HCT116 (cell line): ENCODE measurements around the gene SMG5. TPM values are rescaled to one million over a fixed set of nuclear protein-coding genes. Genes with fewer than 3 reads are reported as not detected.

Experiments used
- ATAC-seq: fragments of 200-7000 bp; cut with Tn5 transposase; 2 replicates; pipeline ENCODE4 v1.9.1; 2020; ENCODE audit warnings: mild to moderate bottlenecking, moderate library complexity
- BruUV-seq: library from RNA; stranded (reverse); fragments of 400-500 nt; replicated peaks from 2 replicates; lab custom pipeline; 2021; lab: Mats Ljungman, UMichigan
- CTCF ChIA-PET: fragments of 300-600 bp; sonication (Branson Sonifier 250); formaldehyde crosslinking; loops from one replicate; lab custom pipeline; 2021; ENCODE audit warnings: antibody characterized with exemption; lab: Charles Lee
- POLR2A ChIA-PET: fragments of 300-600, 350-600 bp; sonication (Branson Sonifier 250); formaldehyde crosslinking; loops from one replicate; lab custom pipeline; 2021; ENCODE audit warnings: antibody characterized with exemption; lab: Charles Lee
- RAD21 ChIA-PET, 2 experiments: fragments of 300-600 bp; sonication (Branson Sonifier 250); formaldehyde crosslinking; loops; one replicate each; lab custom pipeline; 2023; ENCODE audit warnings: low total read pairs in 2 of 2; ENCODE audit not compliant: uncharacterized antibody in 2 of 2, unreplicated experiment in 2 of 2, low non-redundant PET in 1 of 2; lab: Charles Lee
- DNase-seq: peaks from one replicate; pipeline ENCODE4 v3.0.0-alpha.2; 2010; ENCODE audit warnings: low read depth, low spot score
- H2AFZ ChIP-seq: fragments of 200-600 bp; shearing (Covaris generic), sonication (generic); 2 replicates; pipeline ENCODE4 v1.6.1; 2017; ENCODE audit warnings: low read depth, mixed run types, mixed read lengths, antibody characterized with exemption, low read length; ENCODE audit not compliant: poor library complexity, severe bottlenecking
- H3K27ac ChIP-seq: 2 replicates; pipeline ENCODE4 v1.5.1; 2012; ENCODE audit warnings: low read depth, low read length
- H3K27me3 ChIP-seq: fragments of 200-600 bp; sonication (generic); 2 replicates; pipeline ENCODE4 v1.6.1; 2016; ENCODE audit warnings: mixed run types, low read length, mixed read lengths; ENCODE audit not compliant: insufficient read depth
- H3K36me3 ChIP-seq, 2 experiments: fragments of 200-500 bp in 1 of 2; fragments of 200-600 bp in 1 of 2; sonication (Bioruptor generic) in 1 of 2; sonication (generic) in 1 of 2; 2 replicates each; pipeline versions ENCODE4 v1.5.1 to v1.6.1; 2014 to 2016; ENCODE audit warnings: low read length in 2 of 2, inconsistent platforms in 1 of 2, mixed read lengths in 1 of 2, mixed run types in 1 of 2; ENCODE audit not compliant: insufficient read depth in 2 of 2, control insufficient read depth in 1 of 2
- H3K4me1 ChIP-seq, 2 experiments: fragments of 200-600 bp in 1 of 2; sonication (generic) in 1 of 2; 2 replicates each; pipeline versions ENCODE4 v1.5.1 to v1.6.1; 2012 to 2017; ENCODE audit warnings: low read length in 2 of 2, inconsistent platforms in 1 of 2, mild to moderate bottlenecking in 1 of 2, mixed read lengths in 1 of 2, mixed run types in 1 of 2, moderate library complexity in 1 of 2; ENCODE audit not compliant: insufficient read depth in 2 of 2, control insufficient read depth in 1 of 2
- H3K4me2 ChIP-seq: fragments of 200-600 bp; sonication (generic); 2 replicates; pipeline ENCODE4 v1.6.1; 2017; ENCODE audit warnings: mixed run types, low read length, mixed read lengths
- H3K4me3 ChIP-seq, 2 experiments: fragments of 200-600 bp in 1 of 2; sonication (generic) in 1 of 2; replicated peaks in 1 of 2; 2 replicates each; pipeline ENCODE4 v1.5.1; 2011 to 2016; ENCODE audit warnings: low read length in 2 of 2, control low read depth in 1 of 2, low read depth in 1 of 2, mild to moderate bottlenecking in 1 of 2, mixed read lengths in 1 of 2, mixed run types in 1 of 2
- H3K79me2 ChIP-seq: fragments of 200-600 bp; sonication (generic); 2 replicates; pipeline ENCODE4 v1.6.1; 2017; ENCODE audit warnings: mild to moderate bottlenecking, mixed run types, low read length, moderate library complexity, mixed read lengths; ENCODE audit not compliant: insufficient read depth
- H3K9ac ChIP-seq: fragments of 200-600 bp; sonication (generic); 2 replicates; pipeline ENCODE4 v1.6.1; 2016; ENCODE audit warnings: low read length, mixed read lengths
- H3K9me2 ChIP-seq: fragments of 200-600 bp; sonication (generic), shearing (Covaris generic); 2 replicates; pipeline ENCODE4 v1.6.1; 2017; ENCODE audit warnings: mixed run types, mild to moderate bottlenecking, moderate library complexity; ENCODE audit not compliant: insufficient read depth
- H3K9me3 ChIP-seq, 2 experiments: fragments of 200-500 bp in 1 of 2; fragments of 200-600 bp in 1 of 2; sonication (Bioruptor generic) in 1 of 2; sonication (generic) in 1 of 2; 2 replicates each; pipeline ENCODE4 v1.6.1; 2014 to 2017; ENCODE audit warnings: low read length in 2 of 2, mixed read lengths in 2 of 2, inconsistent platforms in 1 of 2, low read depth in 1 of 2, mild to moderate bottlenecking in 1 of 2, mixed run types in 1 of 2, moderate library complexity in 1 of 2; ENCODE audit not compliant: control insufficient read depth in 1 of 2, insufficient read depth in 1 of 2
- H4K20me1 ChIP-seq: fragments of 200-600 bp; sonication (generic), shearing (Covaris generic); 2 replicates; pipeline ENCODE4 v1.6.1; 2017; ENCODE audit warnings: mixed run types, mild to moderate bottlenecking, moderate library complexity; ENCODE audit not compliant: insufficient read depth
- CBX3 ChIP-seq: IDR thresholded peaks from 2 replicates; pipeline ENCODE4 v1.6.1; 2012; ENCODE audit warnings: low read depth
- CEBPB ChIP-seq: IDR thresholded peaks from 2 replicates; pipeline ENCODE4 v1.6.1; 2012; ENCODE audit warnings: low read depth
- EGR1 ChIP-seq: IDR thresholded peaks from 2 replicates; pipeline ENCODE4 v1.6.1; 2012; ENCODE audit warnings: low read depth
- EZH2 ChIP-seq: fragments of 200-600 bp; sonication (generic); IDR thresholded peaks from 2 replicates; pipeline ENCODE4 v1.6.1; 2017; ENCODE audit warnings: antibody characterized with exemption, mixed run types
- EZH2phosphoT487 ChIP-seq: fragments of 200-600 bp; IDR thresholded peaks from 2 replicates; pipeline ENCODE4 v1.6.1; 2018; ENCODE audit warnings: antibody characterized with exemption, borderline replicate concordance
- JUND ChIP-seq: IDR thresholded peaks from 2 replicates; pipeline ENCODE4 v1.6.1; 2012
- MAX ChIP-seq: IDR thresholded peaks from 2 replicates; pipeline ENCODE4 v1.6.1; 2012
- POLR2A ChIP-seq: IDR thresholded peaks from 2 replicates; pipeline ENCODE4 v1.7.0; 2011; ENCODE audit warnings: borderline replicate concordance; ENCODE audit not compliant: insufficient read depth, insufficient read length; ENCODE audit errors: extremely low read depth
- POLR2AphosphoS5 ChIP-seq: IDR thresholded peaks from 2 replicates; pipeline ENCODE4 v1.6.1; 2011; ENCODE audit warnings: mild to moderate bottlenecking, low read depth, low read length, moderate library complexity
- SIN3A ChIP-seq: IDR thresholded peaks from 2 replicates; pipeline ENCODE4 v1.6.1; 2012; ENCODE audit warnings: low read depth
- SP1 ChIP-seq: IDR thresholded peaks from 2 replicates; pipeline ENCODE4 v1.6.1; 2012; ENCODE audit warnings: low read depth
- ZFX ChIP-seq: fragments of 450-650 bp; IDR thresholded peaks from 2 replicates; pipeline ENCODE4 v1.6.1; 2017
- ZNF274 ChIP-seq: fragments of 200-500 bp; sonication (Bioruptor generic); IDR thresholded peaks from 2 replicates; pipeline ENCODE4 v1.6.1; 2014; ENCODE audit warnings: mild to moderate bottlenecking, low read depth, low read length, inconsistent platforms
- intact Hi-C: fragments of 100-400 bp; cut with micrococcal nuclease; formaldehyde crosslinking; loops from 2 replicates; pipeline ENCODE4 v1.10.0; 2022
- total RNA-seq: library from RNA; stranded (reverse); gene quantifications from one replicate; pipeline ENCODE4 v1.2.1, GENCODE V29; 2021; ENCODE audit not compliant: unreplicated experiment
- TF ChIP-seq, protein P1 (sequence below): IDR thresholded peaks from 2 replicates; pipeline ENCODE4 v1.6.1; 2012

Gene SMG5
- total RNA-seq, 1 experiment from 2014 or later, result 75.2 TPM

DNA sequence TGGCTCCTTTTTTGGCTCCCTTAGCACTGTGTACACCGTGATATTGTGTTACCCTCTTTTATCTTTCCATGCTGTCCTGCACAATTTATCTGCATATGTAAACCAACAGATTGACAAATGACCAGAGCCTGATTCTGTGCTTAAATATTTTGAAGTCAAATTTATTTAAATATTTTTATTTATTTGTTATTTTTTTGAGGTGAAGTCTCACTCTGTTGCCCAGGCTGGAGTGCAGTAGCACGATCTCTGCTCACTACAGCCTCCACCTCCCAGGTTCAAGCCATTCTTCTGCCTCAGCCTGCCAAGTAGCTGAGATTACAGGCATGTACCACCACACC is 57.0 kb downstream of the SMG5 start:
- ATAC-seq (no peak), DNase-seq (no peak)
- ChIA-PET RAD21 (interaction anchor here (0.6 to 2.0 kb wide), 10 partner anchors 18 to 135 kb away, joined by 3 to 19 read pairs (median 4); no protein-coding TSS in a partner anchor), POLR2A (interaction anchor here (0.6 to 3.1 kb wide), 5 partner anchors 8 to 96 kb away, joined by 3 to 25 read pairs (median 4); partner anchors contain the start of genes PMF1 and SLC25A44), CTCF (interaction anchor here (0.7 to 4.4 kb wide), 14 partner anchors 8 to 134 kb away, joined by 3 to 98 read pairs (median 5); partner anchors contain the start of genes PMF1 and SLC25A44)
- Histone ChIP-seq H4K20me1 (no peaks in the 10 kb centered on the region), H3K27ac (no peak overlapping the region), H3K27me3 (no peaks in the 10 kb centered on the region), H3K9ac (no peak overlapping the region), H2AFZ (no peak overlapping the region), H3K4me2 (no peak overlapping the region), H3K4me3 (no peak overlapping the region), H3K4me1 (peaks cover 4 to 14% of the 10 kb centered on the region in 2 experiments; a peak in 3 of 4 replicates), H3K36me3 (peaks cover 0 to 8% of the 10 kb centered on the region in 2 experiments; a peak in 3 of 4 replicates), H3K79me2 (no peaks in the 10 kb centered on the region), H3K9me2 (no peaks in the 10 kb centered on the region), H3K9me3 (no peaks in the 10 kb centered on the region)
- intact Hi-C loops, result loop anchor here (1.0 kb wide), 2 partner anchors 79 to 135 kb away; no protein-coding TSS in a partner anchor
- BruUV-seq, result no TSS peak
- TF ChIP-seq SIN3A (no peak), CBX3 (no peak), EZH2phosphoT487 (no peak), ZFX (no peak), CEBPB (no peak), EGR1 (no peak), ZNF274 (no peak), SP1 (no peak), JUND (no peak), POLR2A (no peak), POLR2AphosphoS5 (no peak)

DNA sequence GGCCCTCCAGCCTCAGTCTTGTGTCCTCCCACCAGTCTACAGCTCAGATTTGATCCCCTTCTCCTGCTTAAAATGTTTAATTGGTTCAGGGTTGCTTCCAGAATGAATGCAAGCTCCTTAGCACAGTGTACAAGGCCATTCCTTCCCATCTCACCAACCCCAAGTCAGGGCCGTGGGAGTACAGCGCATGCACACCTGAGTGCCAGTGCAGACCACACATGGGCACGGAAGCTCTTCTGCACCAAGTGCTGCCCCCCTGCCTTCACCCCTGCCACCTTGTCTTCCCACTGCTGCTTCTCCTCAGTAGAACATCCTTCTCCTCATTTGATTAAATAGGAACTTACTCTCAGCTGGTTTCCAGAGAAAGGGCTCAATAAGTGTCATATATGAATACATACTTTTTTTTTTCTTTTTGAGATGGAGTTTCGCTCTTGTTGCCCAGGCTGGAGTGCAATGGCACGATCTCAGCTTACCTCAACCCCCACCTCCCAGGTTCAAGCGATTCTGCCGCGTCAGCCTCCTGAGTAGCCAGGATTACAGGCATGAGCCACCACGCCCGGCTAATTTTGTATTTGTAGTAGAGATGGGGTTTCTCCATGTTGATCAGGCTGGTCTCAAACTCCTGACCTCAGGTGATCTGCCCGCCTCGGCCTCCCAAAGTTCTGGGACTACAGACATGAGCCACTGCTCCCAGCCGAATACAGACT is 60.5 kb downstream of the SMG5 start:
- intact Hi-C loops, result no loop called here
- BruUV-seq, result no TSS peak
- RAD21 ChIA-PET, result no interaction called here
- peaks cover 0 to 8% of the 10 kb centered on the region in 2 experiments; a peak in 3 of 4 replicates for H3K36me3 ChIP-seq
- no peaks in the 10 kb centered on the region for H3K9me3 ChIP-seq
- H3K79me2 ChIP-seq, result peaks cover 18% of the 10 kb centered on the region
- CTCF ChIA-PET, result no interaction called here
- POLR2A ChIA-PET, result interaction anchor here (1.0 kb wide), 1 partner anchor 9 kb away, joined by 3 read pairs; the partner anchor contains the start of gene PMF1
- DNase-seq (no peak), ATAC-seq (no peak)
- H4K20me1 ChIP-seq, result no peaks in the 10 kb centered on the region
- H3K4me3 ChIP-seq, result no peak overlapping the region
- no peaks in the 10 kb centered on the region for H3K9me2 ChIP-seq
- H3K4me2 ChIP-seq, result no peak overlapping the region
- H3K27ac ChIP-seq, result no peak overlapping the region
- TF ChIP-seq EZH2 (no peak), JUND (no peak), POLR2AphosphoS5 (no peak), SP1 (no peak), EGR1 (no peak), SIN3A (no peak), MAX (no peak)
- TF ChIP-seq, protein P1, sequence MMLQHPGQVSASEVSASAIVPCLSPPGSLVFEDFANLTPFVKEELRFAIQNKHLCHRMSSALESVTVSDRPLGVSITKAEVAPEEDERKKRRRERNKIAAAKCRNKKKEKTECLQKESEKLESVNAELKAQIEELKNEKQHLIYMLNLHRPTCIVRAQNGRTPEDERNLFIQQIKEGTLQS, result no peak
- H3K27me3 ChIP-seq, result no peaks in the 10 kb centered on the region
- H3K4me1 ChIP-seq, result peaks cover 4 to 14% of the 10 kb centered on the region in 2 experiments; a peak in 3 of 4 replicates
- no peak overlapping the region for H3K9ac ChIP-seq
- no peak overlapping the region for H2AFZ ChIP-seq
